ENCODE data around the gene MED16.

GRCh38 chr19:898663-899062, 5.7 kb upstream of the MED16 start:
- TF ChIP-seq CTCF (IDR thresholded peaks at IDR 0.05; ENCODE audit: insufficient read depth, low read length, poor library complexity, severe bottlenecking) (no peak), EZH2phosphoT487 (conservative IDR thresholded peaks at IDR 0.05; ENCODE audit: low read length) (no peak)
